ENCODE results near the gene ATG13.

The ATG13 gene

DNA sequence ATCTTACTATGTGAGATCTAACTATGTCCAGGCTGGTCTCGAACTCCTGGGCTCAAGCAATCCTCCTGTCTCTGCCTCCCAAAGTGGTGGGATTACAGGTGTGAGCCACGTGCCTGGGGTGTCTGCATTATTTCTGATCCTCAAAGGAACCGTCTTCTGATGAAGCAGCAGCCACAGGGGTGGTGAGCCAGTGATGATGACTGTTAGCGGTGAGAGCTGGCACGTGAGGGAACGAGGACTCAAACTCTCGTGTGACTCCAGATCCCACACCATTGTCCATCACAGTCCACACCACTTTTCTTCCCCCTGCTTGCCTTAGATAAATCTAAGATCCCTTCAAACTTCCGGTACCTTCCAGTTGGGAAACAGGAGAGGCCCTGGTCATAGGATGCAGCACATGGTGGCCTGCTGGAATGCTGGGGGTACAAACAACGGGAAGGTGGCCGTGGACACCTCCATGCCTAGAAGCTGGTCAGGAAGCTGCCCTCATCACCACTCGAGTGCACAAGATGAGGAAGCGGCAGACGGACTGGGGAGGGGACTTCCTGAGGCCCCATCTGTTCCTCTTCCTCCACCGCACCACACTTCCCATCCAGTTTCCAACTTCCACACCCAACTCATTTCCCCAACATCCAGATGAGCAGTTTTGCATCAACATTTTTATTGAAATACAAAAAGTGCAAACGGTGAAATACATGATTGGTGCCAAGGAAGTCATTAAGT, 59.2 kb downstream of the ATG13 start:
- FAIRE-seq, result no peak

DNA sequence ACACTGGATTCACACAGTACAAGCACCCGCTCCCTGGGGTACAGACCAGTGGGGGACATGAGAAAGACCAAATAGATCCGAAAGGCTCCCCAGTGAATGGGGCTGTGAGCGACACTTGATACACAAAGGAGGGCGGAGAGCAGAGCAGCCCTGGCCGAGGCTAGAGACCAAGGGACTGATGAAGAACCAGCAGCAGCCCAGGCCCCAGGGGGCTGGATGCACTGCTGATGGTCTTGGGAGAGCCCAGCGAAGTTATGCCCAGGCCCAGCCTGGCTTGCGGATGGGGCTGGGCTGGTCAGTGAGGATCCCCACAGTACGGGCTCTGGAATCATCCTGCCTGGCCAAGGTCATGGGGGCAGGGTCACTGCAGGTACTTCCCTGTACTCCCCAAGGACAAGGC, 59.8 kb downstream of the ATG13 start:
- FAIRE-seq, result no peak

DNA sequence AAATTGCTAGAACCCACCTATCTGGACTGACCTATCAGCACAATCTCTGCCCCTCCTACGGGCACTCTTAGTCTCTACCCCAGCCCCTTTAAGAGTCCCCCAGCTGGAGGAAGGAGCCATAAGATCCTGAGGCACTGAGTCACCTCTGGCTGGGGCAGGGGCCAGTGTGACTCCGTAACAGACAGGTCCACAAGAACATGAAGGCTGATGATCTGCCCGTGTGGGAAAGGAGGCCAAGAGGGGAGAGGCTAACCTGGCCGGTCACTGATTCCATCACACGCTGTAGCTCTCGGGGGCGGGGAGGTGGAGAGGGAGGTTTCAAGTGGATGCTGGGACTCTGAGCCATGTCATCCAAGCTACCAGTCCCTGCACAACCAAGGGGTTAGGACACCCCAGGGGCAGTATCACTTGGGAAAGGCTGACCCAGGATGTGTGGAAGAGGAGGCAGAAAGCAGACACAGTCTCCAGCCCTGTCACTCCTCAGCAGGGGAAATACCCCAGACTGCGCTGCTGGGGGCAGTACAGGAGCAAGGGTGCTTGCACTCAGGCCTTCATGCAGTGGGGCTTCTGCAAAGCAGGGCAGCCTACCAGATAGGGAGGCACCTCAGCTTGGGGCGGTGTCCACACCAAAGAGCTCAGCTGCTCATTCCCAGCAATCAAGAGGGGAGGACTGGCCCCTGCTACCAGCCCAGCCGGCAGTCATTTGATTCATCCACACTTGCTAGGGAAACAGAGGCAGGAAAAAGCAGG, 60.8 kb downstream of the ATG13 start:
- no peak for FAIRE-seq

GRCh38 chr11:46678741-46679130, 61.4 kb downstream of the ATG13 start:
- no peak for FAIRE-seq

- no peak for FAIRE-seq
These were observed 62.1 kb downstream of the ATG13 start for GRCh38 chr11:46679241-46680163.

- no peak for FAIRE-seq
These were observed 62.9 kb downstream of the ATG13 start for GRCh38 chr11:46680164-46680760.

GRCh38 chr11:46680815-46681214, 63.5 kb downstream of the ATG13 start:
- FAIRE-seq, result no peak

DNA sequence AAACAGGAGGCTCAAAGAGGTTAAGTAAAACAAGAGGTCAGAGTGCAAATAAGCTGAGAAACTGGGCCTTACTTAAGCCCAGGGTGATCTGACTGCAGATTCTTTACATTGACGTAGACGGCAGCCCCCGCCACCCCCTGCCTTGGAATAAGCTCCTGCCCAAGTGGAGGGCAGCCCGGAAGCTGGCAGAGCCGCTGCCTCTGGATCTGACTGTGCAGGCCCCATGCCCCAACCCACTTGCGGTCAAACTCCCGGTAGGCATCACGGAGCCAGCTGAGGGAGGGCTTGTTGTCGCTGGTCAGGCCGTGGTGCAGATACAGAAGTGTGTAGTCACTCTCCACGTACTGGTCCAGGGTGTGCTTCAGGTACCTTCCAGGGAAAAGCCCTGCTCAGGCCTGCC, 64.5 kb downstream of the ATG13 start:
- no peak for FAIRE-seq

DNA sequence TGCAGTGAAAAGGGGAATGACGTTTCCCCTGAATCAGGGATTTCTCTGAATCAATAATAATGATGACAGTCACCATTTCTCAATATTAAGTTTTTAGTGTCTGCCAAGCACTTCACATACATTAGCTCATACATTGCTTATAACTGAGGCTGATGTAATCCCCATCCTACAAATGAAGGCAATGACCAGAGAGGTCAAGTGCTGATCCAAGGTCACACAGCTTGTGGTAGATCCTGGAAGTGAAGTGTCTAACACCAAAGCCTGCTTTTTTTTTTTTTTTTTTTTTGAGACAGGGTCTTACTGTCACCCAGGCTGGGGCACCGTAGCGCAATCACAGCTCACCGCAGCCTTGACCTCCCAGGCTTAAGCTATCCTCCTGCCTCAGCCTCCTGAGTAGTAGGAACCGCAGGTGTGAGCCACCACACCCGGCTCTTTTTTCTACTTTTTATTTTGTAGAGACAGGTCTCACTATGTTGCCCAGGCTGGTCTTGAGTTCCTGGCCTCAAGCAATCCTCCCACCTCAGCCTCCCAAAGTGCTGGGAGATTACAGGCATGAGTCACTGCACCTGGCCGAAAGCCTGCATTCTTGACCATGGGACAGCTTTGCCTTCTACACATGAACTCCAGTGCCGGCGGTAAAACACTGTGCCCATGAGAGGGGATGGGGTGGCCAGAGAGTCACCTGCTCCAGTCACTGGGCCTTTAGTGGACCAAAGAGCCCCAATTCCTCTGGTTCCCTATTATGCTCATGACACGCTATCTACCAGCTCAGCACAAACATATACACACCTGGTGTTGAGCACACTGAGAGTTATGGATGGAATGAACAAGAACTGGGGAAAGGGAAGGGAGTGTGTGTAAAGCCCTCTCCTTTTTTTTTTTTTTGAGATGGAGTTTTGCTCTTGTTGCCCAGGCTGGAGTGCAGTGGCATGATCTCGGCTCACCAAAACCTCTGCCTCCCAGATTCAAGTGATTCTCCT, 65.7 kb downstream of the ATG13 start:
- no peak for FAIRE-seq

DNA sequence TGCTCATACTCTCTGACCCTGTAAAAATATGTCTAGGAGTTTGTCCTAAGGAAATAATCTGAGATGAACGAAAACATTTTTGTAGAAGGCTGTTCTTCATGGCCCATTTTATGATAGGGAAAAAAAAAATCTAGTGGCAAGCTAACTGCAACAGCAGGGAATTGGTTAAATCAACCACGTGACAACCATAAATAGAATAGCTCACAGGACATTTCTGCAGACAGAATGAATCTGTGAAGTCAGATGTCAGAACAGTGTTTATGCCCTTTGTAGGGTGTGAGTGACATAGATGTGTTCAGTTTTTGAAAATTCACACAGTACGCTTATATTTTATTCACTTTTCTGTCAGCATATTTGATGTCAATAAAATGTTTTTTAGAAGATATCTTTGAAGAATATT, 67.0 kb downstream of the ATG13 start:
- FAIRE-seq, result no peak

DNA sequence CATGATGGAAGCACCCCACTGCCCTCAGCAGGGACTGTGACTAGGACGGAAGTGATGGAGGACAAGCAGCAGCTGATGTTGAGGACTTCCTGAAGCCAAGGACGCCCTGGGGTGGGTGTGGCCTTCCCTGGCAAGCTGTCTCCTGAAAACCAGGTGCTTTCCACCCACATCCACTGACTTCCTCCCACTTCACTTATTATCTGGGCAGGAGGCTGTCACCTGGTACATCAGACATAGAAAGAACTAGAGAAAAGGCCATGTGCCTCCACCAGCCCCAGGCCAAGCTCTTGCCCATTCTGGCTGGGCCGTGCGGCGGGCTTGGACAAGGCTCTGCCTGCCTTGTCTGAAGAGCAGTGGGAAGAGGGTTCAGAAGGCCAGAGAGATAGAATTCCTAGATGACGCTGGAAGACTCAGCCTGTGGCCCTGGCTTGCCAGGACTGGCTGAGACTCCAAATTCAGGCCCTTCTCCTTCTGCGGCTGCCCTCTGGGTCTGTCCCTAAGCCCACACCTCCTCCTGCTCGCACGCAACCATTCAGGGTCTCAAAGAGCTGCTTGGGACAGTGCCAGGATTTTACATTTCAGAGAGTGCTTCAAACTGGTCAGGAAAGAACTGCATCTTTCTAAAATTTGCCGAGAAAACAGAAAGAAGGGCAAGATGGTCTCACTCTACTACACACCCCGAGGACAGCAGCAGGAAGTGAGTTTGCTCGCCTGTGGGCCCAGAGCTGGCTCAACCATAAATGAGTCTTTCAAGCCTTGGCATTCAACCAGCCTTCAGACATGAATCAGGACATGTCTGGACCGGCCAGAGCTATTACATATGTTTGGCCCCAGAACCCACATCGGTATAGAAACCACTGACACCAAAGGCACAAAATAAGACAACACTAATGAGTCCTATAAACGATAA, 69.8 kb downstream of the ATG13 start:
- no peak for FAIRE-seq

- FAIRE-seq, result no peak
These were observed 73.3 kb downstream of the ATG13 start for GRCh38 chr11:46690702-46691101.

GRCh38 chr11:46692450-46692849, 75.1 kb downstream of the ATG13 start:
- no peak for FAIRE-seq

- FAIRE-seq, result no peak
These were observed 76.3 kb downstream of the ATG13 start for GRCh38 chr11:46693597-46694012.

- no peak for FAIRE-seq
These were observed 76.7 kb downstream of the ATG13 start for GRCh38 chr11:46694072-46694471.

GRCh38 chr11:46694607-46695006, 77.3 kb downstream of the ATG13 start:
- FAIRE-seq, result no peak

DNA sequence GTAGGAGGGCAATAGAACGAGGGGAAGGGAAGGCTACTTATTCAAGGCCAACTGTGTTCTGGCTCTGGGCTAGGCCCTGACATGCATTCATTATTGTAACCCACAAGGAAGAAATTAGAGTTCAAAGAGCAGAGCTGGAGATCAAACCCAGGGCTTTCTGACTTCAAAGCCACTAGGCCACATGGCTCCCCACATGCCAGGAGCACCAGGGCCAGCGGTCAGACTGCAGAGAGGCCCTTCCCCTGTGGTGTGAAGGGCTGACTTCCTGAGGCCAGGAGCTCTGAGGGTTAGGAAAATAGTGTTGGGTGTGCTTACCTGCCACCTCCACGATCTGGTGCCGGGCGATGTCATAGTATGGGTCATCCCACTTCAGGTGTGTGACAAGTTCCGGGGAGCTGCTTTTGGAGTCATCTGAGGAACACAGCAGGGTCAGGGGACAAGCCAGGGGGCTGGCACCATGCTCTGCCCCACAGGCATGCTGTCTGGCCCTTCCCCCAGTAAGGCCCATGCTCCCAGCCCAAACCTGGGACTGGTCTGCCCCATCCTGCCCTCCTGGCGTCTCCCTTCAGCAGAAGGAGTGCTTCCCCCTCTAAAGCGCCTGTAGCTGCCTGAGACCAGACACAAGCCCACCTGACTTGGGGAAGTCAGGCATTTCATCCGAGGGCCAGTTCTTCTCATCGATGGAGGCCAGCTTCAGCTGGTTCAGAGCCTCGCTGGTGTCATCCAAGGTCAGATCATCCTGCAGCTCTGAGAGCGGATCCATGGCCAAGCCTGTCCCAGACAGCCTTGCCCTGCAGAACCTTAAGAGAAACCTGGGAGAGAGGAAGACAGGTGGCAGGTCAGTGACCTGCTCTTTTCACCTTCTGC, 78.2 kb downstream of the ATG13 start:
- no peak for FAIRE-seq

DNA sequence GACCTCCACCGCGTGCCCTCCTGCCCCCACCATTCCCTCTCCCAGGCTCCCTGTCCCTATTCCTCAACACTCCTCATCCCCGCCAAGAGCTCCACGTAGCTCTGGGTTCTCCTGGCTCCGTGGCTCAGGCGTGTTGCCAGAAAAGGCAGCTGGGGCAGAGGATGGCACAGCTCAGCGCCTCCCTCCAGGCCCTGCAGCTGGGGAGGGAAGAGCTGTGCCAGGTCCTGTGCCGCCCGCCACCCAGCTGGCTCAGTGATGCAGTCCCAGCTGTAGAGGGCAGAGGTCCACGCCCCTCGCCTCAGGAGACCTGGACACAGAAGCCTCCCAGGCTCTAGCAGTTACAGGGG, 78.8 kb downstream of the ATG13 start:
- no peak for FAIRE-seq

GRCh38 chr11:46697303-46697702, 80.0 kb downstream of the ATG13 start:
- no peak for FAIRE-seq

- FAIRE-seq, result no peak
These were observed 80.4 kb downstream of the ATG13 start for GRCh38 chr11:46697723-46698122.
